HepG2 (cell line): Measurements from ENCODE around the gene R3HCC1L. TPM values are rescaled to one million over a fixed set of nuclear protein-coding genes. Genes with fewer than 3 reads are reported as not detected.

Source experiments
- ATAC-seq: fragments of 200-7000 bp; cut with Tn5 transposase; 3 replicates; pipeline ENCODE4 v1.9.1; 2020; ENCODE audit warnings: mild to moderate bottlenecking, moderate library complexity
- BruUV-seq: library from RNA; stranded (reverse); fragments of 400-500 nt; replicated peaks from 2 replicates; lab custom pipeline; 2021; lab: Mats Ljungman, UMichigan
- CTCF ChIA-PET: fragments of 300-600 bp; formaldehyde crosslinking; extraction: SDS; loops from one replicate; lab custom pipeline; 2021; ENCODE audit warnings: low total read pairs, inconsistent platforms, low intra/inter-chr PET ratio; lab: Yijun Ruan, JAX
- POLR2A ChIA-PET: fragments of 350-600 bp; sonication (Branson Sonifier 250); formaldehyde crosslinking; loops from one replicate; lab custom pipeline; 2020; ENCODE audit warnings: antibody characterized with exemption, inconsistent platforms; lab: Yijun Ruan, JAX
- DNase-seq: peaks from one replicate; pipeline ENCODE4 v3.0.0-alpha.2; 2015; ENCODE audit warnings: low spot score
- FAIRE-seq: peaks from 3 replicates; lab custom pipeline; 2011; peaks lifted over from hg19 to GRCh38; lab: Jason Lieb, UNC
- H2AFZ ChIP-seq: one replicate; pipeline ENCODE4 v1.6.1; 2011; ENCODE audit warnings: low read length, inconsistent platforms
- H3K27ac ChIP-seq: fragments of 300-600 bp; 3 replicates; pipeline ENCODE4 v1.8.0; 2011; ENCODE audit warnings: mixed run types, mild to moderate bottlenecking, mixed read lengths, low read length, inconsistent platforms; ENCODE audit not compliant: insufficient read depth; ENCODE audit errors: extremely low read length
- H3K27me3 ChIP-seq, 2 experiments: fragments of 200-600 bp in 1 of 2; 2 replicates in 1 of 2; 3 replicates in 1 of 2; pipeline versions ENCODE4 v1.6.0 to v1.8.0; 2011; ENCODE audit warnings: low read length in 2 of 2, mild to moderate bottlenecking in 2 of 2, moderate library complexity in 2 of 2, inconsistent platforms in 1 of 2; ENCODE audit not compliant: insufficient read depth in 2 of 2, control insufficient read depth in 1 of 2
- H3K36me3 ChIP-seq, 2 experiments: fragments of 200-600 bp in 1 of 2; replicated peaks in 1 of 2; 2 replicates in 1 of 2; 3 replicates in 1 of 2; pipeline versions ENCODE4 v1.5.1 to v1.8.0; 2011; ENCODE audit warnings: low read length in 2 of 2, inconsistent platforms in 1 of 2; ENCODE audit not compliant: insufficient read depth in 2 of 2, control insufficient read depth in 1 of 2
- H3K4me1 ChIP-seq: 2 replicates; pipeline ENCODE4 v1.5.1; 2012; ENCODE audit warnings: low read length, inconsistent platforms; ENCODE audit not compliant: insufficient read depth
- H3K4me2 ChIP-seq: 2 replicates; pipeline ENCODE4 v1.6.0; 2011; ENCODE audit warnings: low read depth, low read length, inconsistent platforms
- H3K4me3 ChIP-seq, 3 experiments: fragments of 200-600 bp in 1 of 3; sonication (generic), shearing (Covaris generic) in 1 of 3; replicated peaks in 1 of 3; 2 replicates each; pipeline ENCODE4 v1.5.1; 2011 to 2016; ENCODE audit warnings: low read length in 3 of 3, inconsistent platforms in 2 of 3, low read depth in 2 of 3, mild to moderate bottlenecking in 2 of 3, control low read depth in 1 of 3, mixed read lengths in 1 of 3; ENCODE audit not compliant: insufficient read depth in 1 of 3
- H3K79me2 ChIP-seq: one replicate; pipeline ENCODE4 v1.6.1; 2011; ENCODE audit warnings: low read length, inconsistent platforms; ENCODE audit not compliant: insufficient read depth
- H3K9ac ChIP-seq: 2 replicates; pipeline ENCODE4 v1.6.0; 2011; ENCODE audit warnings: mild to moderate bottlenecking, low read depth, low read length, inconsistent platforms; ENCODE audit not compliant: insufficient read depth
- H3K9me3 ChIP-seq: 2 replicates; pipeline ENCODE4 v1.5.1; 2012; ENCODE audit warnings: mild to moderate bottlenecking, low read length
- H4K20me1 ChIP-seq: 2 replicates; pipeline ENCODE4 v1.6.0; 2011; ENCODE audit warnings: inconsistent platforms, mild to moderate bottlenecking, low read length, moderate library complexity; ENCODE audit not compliant: insufficient read depth
- KLF11 ChIP-seq: IDR thresholded peaks from 2 replicates; pipeline ENCODE4 v1.6.1; 2016; ENCODE audit warnings: missing compliant biosample characterization
- MIER2 ChIP-seq: IDR thresholded peaks from 2 replicates; pipeline ENCODE4 v1.6.1; 2016; ENCODE audit warnings: missing biosample characterization, missing genetic modification reagents
- MTF2 ChIP-seq: sonication (generic); formaldehyde crosslinking; IDR thresholded peaks from 2 replicates; pipeline ENCODE4 v1.5.0; 2020; ENCODE audit warnings: missing genetic modification reagents, borderline replicate concordance
- REST ChIP-seq, 2 experiments: IDR thresholded peaks; 2 replicates each; pipeline ENCODE4 v1.6.1; 2011 to 2012; ENCODE audit warnings: low read length in 2 of 2, borderline replicate concordance in 1 of 2, low read depth in 1 of 2, mild to moderate bottlenecking in 1 of 2, moderate library complexity in 1 of 2
- SNAI1 ChIP-seq: sonication (generic); formaldehyde crosslinking; IDR thresholded peaks from 2 replicates; pipeline ENCODE4 v1.5.0; 2020; ENCODE audit warnings: mild to moderate bottlenecking, missing genetic modification reagents, borderline replicate concordance
- ZNF281 ChIP-seq: sonication (generic); formaldehyde crosslinking; IDR thresholded peaks from 2 replicates; pipeline ENCODE4 v1.4.0; 2020; ENCODE audit warnings: missing genetic modification reagents, borderline replicate concordance
- ZNF720 ChIP-seq: sonication (generic); formaldehyde crosslinking; IDR thresholded peaks from 2 replicates; pipeline ENCODE4 v1.4.0; 2020; ENCODE audit warnings: missing genetic modification reagents
- ZSCAN22 ChIP-seq: sonication (generic); formaldehyde crosslinking; IDR thresholded peaks from 2 replicates; pipeline ENCODE4 v1.4.0; 2020; ENCODE audit warnings: mild to moderate bottlenecking, missing genetic modification reagents
- ZZZ3 ChIP-seq: sonication (generic); formaldehyde crosslinking; IDR thresholded peaks from 2 replicates; pipeline ENCODE4 v1.4.0; 2020; ENCODE audit warnings: missing genetic modification reagents, mild to moderate bottlenecking, borderline replicate concordance
- WGBS: methylation state at CpG from one replicate; pipeline ENCODE4 v1.1.6; 2017; ENCODE audit warnings: low lambda C conversion rate; 5-methylcytosine and 5-hydroxymethylcytosine counted together
- in situ Hi-C: cut with HindIII; loops from 2 replicates; pipeline ENCODE4 v1.10.0; 2017; ENCODE audit warnings: low pct_unique_long_range_greater_than_20kb; ENCODE audit not compliant: extremely low pct_ligation_motif_present
- intact Hi-C: fragments of 100-400 bp; cut with micrococcal nuclease; formaldehyde crosslinking; loops from one replicate; pipeline ENCODE4 v1.10.0; 2022; ENCODE audit not compliant: unreplicated experiment
- polyA plus RNA-seq, 8 experiments: library from polyadenylated mRNA; depleted of rRNA in 3 of 8; stranded (reverse) in 7 of 8; unstranded in 1 of 8; fragments of >200 nt; fragmentation: Illumina TruSeq in 4 of 8; extraction: Trizol in 4 of 8; gene quantifications; 2 replicates each; pipeline versions ENCODE4 v1.2.1 to v1.2.3, GENCODE V29; 2011 to 2016; ENCODE audit warnings: low read depth in 4 of 8, missing spikeins in 1 of 8, mixed read lengths in 1 of 8; ENCODE audit not compliant: insufficient read depth in 1 of 8
- total RNA-seq, 5 experiments: library from RNA; depleted of rRNA; stranded (reverse); fragments of >200 nt; fragmentation: Illumina TruSeq; extraction: Trizol; gene quantifications; 2 replicates each; pipeline ENCODE4 v1.2.3, GENCODE V29; 2016; ENCODE audit warnings: low read depth in 1 of 5
- TF ChIP-seq, protein P1 (sequence below): sonication (generic); formaldehyde crosslinking; IDR thresholded peaks from 2 replicates; pipeline ENCODE4 v1.4.0; 2020; ENCODE audit warnings: missing genetic modification reagents, mild to moderate bottlenecking, borderline replicate concordance

The R3HCC1L gene
- total and polyA plus RNA-seq, 2 of the 13 experiments (the other 11 are each of a cell fraction or from before 2014, with no cell fraction given), result 6.5 to 12.2 TPM

GRCh38 chr10:98085238-98085637 lies 49.2 kb upstream of the R3HCC1L start (continued):
- TF ChIP-seq ZNF281 (CRISPR knock-in tag) (no peak), ZSCAN22 (CRISPR knock-in tag) (no peak), KLF11 (CRISPR knock-in tag) (no peak), SNAI1 (CRISPR knock-in tag) (no peak)

DNA sequence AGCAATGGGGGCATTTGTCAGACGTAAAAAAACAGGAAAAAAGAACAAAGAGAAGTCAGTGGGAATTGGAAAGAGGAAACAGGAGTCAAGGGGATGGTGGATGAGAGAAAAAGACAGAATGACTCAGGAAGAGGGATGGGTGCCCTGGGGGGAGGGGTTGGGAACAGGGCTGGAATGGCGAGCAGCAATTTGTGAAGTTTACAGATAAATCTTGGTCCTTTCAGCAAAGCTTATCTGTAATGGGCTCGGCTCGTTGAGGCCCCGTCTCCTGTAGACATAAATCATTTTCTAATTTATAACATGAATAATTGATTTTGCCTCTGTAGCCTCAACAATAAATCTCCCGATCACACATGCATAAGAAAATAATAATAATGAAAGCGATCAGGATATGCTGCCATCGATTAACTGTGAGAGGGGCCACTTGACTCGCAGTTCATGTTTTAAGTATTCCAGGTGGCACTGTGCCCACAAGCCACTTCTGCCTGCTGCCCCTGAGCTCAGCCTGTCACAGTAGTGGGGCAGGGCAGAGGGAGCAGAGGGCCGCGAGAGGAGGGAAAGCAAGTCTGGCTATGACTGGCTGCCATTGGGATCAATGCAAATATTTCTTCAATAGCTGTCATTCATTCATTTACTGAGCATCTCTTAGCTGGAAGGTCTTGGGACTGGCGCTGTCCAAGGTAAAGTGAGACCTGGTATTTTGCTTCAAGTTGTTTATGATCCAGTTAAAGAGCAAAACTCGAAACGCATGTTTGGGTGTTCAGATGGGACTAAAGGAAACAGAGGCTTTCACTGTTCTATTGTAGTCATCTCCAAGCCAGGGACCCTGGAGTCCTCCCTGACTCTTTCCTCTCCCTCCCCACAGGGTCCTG lies 47.4 kb upstream of the R3HCC1L start:
- no peak overlapping the region for H3K27ac ChIP-seq
- ATAC-seq, result no peak
- H3K4me2 ChIP-seq, result no peak overlapping the region
- no peak for DNase-seq
- H3K4me3 ChIP-seq, result no peak overlapping the region
- ChIA-PET CTCF (no interaction called here), POLR2A (no interaction called here)
- intact Hi-C loops, result no loop called here
- H4K20me1 ChIP-seq, result no peaks in the 10 kb centered on the region
- no peaks in the 10 kb centered on the region for H3K4me1 ChIP-seq
- H3K36me3 ChIP-seq, result no peaks in the 10 kb centered on the region
- H3K9ac ChIP-seq, result no peak overlapping the region
- 19% methylated on average over 14 of the region's 14 CpGs for WGBS
- H3K79me2 ChIP-seq, result no peaks in the 10 kb centered on the region
- no peak for FAIRE-seq
- in situ Hi-C loops, result no loop called here
- H2AFZ ChIP-seq, result no peak overlapping the region
- peaks cover 0 to 16% of the 10 kb centered on the region in 2 experiments; a peak in 2 of 5 replicates for H3K27me3 ChIP-seq
- BruUV-seq, result no TSS peak
- no peaks in the 10 kb centered on the region for H3K9me3 ChIP-seq
- TF ChIP-seq MIER2 (CRISPR knock-in tag) (0 out of 2 replicates have a peak, but pooled peaks have one; percentile 36), REST (IDR thresholded peaks at IDR 0.05; ENCODE audit: borderline replicate concordance in 1 of 2, low read depth in 1 of 2, low read length in 2 of 2) (peak in 1 of 2 experiments; percentile 87; a peak in 3 of 4 replicates), ZNF720 (CRISPR knock-in tag) (no peak), ZZZ3 (no peak), MTF2 (no peak)
- TF ChIP-seq, protein P1, sequence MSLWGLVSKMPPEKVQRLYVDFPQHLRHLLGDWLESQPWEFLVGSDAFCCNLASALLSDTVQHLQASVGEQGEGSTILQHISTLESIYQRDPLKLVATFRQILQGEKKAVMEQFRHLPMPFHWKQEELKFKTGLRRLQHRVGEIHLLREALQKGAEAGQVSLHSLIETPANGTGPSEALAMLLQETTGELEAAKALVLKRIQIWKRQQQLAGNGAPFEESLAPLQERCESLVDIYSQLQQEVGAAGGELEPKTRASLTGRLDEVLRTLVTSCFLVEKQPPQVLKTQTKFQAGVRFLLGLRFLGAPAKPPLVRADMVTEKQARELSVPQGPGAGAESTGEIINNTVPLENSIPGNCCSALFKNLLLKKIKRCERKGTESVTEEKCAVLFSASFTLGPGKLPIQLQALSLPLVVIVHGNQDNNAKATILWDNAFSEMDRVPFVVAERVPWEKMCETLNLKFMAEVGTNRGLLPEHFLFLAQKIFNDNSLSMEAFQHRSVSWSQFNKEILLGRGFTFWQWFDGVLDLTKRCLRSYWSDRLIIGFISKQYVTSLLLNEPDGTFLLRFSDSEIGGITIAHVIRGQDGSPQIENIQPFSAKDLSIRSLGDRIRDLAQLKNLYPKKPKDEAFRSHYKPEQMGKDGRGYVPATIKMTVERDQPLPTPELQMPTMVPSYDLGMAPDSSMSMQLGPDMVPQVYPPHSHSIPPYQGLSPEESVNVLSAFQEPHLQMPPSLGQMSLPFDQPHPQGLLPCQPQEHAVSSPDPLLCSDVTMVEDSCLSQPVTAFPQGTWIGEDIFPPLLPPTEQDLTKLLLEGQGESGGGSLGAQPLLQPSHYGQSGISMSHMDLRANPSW (CRISPR knock-in tag), result no peak
